Brain pericyte (primary cell): Measurements from ENCODE around the gene EHBP1.
"Not testable (repeated sequence)": the region's sequence is repeated elsewhere in the genome, so short reads cannot be mapped to it uniquely, and the experiment has no call there.

Source experiments
- DNase-seq: peaks from one replicate; pipeline ENCODE4 v3.0.0-alpha.2; 2012; ENCODE audit warnings: low read depth, low spot score

The EHBP1 gene

DNA sequence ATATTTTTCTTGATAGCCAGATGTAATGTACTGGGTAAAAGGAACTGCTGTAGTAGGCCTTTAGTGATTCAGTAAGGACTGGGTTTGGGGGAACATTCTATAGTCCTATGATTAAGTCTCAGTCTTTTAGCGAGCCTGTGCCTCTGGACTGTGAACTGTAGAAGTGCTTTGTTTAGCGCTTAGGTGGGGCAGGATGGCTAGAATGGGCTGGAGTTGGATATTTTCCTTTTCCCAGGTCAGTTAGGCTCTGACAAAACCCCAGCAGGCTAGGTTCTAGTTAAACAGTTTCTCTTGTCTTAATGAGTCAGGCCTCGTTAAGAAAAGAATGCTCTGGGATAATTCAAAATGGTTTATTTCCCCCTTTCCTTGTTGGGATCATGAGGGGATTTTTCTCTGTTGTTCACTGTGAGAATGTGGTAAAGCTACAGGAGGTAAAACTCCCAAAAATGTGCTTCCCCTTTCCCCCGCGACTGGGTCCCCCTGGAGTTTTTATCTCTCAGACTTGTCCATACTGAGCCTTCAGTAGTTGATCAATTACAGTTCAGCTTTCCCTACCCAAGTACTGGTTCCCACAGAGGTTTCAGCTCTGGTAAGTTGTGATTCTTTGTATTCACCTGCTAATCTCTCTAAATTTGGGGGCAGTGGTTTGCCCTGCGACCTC lies 31.5 kb downstream of the EHBP1 start:
- no peak for DNase-seq

DNA sequence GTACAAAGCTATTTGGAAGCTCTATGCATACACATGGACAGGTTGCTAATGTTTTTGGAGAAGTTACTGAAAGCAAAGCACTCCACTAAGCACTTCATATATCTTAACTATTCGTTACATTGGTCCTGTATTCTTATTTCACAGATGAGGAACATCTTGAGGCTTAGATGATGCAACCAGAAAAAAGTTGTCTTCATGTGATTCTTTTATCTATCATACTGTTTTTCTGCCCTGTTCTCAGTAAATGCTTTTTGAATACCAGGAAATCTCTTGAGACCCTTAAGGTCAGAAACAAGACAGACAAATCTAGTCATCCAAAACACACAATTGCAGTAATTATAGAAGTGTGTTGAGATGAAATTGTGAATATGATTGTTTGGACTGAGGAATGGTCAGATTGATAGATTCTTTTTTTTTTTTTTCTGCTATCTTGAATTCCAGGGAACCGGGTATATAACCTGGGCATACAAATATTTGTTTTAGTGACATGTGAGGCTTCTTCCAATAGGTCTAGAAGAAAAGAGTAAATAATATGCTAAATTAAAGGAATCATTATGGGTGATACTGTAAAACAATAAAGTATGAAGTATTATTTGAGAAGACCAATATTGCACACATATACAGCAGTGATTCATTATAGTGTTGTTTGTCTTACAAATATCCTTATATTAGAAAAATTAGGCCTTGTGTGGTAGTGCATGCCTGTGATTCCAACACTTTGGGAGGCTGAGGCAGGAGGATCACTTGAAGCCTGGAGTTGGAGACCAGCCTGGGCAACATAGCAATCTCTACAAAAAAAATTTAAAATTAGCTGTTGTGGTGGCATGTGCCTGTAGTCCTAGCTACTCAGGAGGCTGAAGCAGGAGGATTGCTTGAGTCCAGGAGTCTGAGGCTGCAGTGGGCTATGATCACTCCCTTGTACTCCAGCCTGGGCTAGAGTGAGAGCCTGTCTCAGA lies 33.7 kb downstream of the EHBP1 start:
- DNase-seq = no peak

DNA sequence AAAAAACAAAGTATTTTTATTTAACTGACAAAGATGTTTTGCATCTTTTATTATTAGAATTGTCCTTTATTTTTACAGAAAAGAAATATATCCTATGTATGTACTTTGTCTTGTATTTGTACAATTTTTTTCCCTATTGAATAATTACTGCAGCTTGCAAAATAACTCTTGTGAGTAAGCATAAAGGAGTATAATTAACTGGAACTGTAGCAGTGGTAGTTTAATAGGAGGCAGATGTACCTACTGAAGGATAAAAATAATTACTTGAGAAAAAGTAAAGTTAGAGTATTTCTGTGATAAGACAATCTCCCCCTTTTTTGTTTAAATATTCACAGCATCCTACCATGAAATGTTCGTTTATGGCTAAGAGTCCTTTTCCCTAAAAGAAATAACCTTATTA lies 34.7 kb downstream of the EHBP1 start:
- no peak for DNase-seq

DNA sequence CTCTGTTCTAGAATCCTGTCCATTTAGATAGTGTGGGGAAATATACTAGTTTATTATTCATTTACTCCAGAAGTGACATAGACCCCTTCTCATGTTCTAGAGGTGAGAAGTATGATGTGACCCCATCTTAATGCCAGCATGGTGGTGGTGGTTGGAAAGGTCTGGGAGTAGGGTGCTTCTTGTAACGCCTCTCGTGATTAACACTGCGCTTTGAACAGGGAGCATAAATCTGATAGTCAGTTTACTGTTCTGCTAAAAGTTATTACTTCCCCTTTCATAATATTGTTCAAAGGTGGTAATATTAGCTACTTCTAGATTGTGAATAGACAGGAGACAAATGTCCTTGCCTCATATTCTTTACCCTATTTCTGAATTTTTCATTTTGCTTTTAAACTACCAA lies 35.6 kb downstream of the EHBP1 start:
- DNase-seq = no peak

DNA sequence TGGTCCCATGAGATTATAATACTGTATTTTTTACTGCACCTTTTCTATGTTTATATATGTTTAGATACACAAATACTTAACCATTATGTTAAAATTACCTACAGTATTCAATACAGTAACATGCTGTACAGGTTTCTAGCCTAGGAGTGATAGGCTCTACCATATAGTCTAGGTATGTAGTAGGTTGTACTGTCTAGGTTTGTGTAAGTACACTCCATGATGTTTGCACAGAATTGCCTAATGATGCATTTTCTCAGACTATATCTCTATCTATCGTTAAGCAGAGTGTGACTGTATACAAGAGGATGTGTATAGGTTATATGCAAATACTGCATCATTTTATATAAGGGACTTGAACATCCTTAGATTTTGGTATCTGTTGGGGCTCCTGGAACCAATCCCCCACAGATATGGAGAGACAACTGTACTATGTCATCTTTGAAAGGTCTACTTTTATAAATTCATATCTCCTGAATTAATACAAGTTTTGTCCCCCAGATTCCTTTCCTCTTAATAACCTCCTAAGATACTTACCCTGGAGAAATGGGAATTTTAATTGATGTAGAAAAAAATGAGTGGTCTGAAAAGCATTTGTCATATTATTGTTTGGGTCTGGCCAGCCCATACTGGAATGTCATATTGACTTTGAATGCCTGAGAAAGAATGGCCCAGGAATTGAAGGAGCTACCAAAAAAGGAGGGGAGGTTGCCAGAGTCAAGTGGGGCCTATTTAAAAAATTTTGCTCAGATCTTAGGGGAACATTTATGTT lies 36.6 kb downstream of the EHBP1 start:
- DNase-seq = no peak

DNA sequence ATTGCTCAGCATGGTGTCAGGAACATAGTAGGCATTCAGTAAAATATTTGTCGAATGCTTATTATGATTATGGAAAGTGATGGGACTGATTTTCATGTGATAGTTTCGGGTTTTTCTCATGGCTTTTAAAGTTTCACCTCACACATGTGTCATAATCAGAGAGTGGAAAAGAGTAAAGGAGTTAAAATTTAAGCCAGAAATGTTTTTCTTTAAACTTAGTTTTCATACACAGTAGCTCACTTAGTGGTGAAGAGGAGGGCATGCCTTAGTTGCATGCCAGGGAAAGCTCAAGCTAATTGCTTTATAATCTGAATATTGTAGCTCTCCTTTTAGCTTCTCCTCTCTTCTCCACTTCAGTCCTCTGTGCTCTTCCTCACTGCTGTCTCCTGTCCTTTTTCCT lies 38.0 kb downstream of the EHBP1 start:
- DNase-seq = no peak

DNA sequence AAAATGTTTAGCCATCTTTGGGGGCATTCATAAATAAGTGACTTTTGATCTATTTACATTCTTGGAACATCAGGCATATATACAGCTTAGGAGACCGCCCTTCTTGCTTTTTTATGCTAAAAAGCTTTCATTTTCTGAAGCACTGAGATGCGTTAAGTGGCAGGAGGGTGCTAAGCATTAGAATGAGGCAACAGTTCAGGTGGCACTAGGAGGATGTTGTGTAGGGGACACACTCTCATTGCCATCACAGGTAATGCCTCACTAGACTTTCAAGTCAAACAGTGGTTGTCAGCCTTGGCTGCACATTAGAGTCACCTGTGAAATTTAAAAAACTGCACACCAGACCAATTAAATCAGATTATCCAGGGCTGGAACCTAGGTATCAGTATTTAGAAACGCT lies 39.1 kb downstream of the EHBP1 start:
- no peak for DNase-seq

DNA sequence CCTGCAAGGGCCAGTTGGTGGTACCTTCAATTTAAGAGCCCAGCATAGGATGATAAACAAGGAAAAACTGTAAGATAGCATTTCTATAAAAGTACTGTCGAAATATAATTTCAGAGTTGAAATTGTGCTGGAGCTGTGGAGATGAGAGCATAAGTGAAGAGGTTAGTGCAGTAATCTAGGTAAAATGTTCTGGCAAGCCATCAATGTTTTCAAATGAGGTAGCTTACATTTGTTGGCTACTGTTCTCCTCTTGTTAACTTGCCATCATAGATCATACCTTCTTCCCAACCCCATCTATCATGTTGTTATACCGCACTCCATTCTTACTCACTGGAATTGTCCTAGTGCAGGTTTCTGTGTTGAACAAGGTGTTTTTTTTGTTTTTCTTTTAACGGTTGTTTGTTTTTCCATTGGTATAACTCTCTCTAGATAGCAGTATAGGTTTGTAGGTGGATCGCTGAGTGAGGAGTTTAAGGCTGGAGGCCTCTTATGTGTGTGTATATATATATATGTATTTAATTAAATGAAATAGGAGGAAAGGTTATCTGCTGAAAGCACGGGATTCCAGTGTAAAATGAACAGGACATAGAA lies 40.5 kb downstream of the EHBP1 start:
- DNase-seq = no peak

DNA sequence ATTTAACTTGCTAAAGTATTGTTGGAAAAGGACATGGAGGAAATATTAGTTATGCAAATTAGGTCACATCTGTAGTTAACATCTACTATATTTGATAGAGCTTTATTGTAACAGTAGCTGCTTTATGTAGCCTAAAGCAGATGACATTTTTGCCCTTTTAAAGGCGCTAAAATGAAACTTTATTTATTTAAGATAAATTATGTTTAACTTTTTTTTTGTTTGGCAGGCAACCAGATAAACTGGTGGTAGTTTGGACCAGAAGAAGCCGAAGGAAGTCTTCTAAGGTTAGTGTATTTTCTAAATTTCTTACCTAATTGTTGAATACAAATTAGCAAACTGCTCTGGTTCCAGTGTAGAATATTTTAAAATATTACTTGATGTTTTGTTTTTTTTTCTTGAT lies 41.7 kb downstream of the EHBP1 start:
- no peak for DNase-seq

DNA sequence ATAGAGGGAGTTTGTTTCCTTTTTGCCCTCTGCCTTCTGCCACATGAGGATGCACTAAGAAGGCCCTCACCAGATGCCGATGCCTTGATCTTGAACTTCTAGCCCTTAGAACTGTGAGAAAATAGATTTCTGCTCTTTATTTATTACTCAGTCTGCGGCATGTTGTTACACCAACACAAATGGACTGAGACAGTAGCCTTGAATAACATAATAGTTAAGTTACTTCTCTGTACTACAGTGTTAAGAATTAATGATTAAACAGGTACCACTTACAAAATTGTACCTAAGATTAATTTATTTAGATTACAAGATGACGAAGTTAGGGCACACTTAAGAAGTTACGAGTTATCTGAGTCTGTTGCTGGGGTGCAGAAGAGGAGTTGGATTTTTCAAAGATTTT lies 42.4 kb downstream of the EHBP1 start:
- no peak for DNase-seq

DNA sequence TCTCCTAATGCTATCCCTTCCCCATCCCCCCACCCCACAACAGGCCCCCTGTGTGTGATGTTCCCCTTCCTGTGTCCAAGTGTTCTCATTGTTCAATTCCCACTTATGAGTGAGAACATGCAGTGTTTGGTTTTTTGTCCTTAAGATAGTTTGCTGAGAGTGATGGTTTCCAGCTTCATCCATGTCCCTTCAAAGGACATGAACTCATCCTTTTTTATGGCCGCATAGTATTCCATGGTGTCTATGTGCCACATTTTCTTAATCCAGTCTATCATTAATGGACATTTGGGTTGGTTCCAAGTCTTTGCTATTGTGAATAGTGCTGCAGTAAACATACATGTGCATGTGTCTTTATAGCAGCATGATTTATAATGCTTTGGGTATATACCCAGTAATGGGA lies 43.6 kb downstream of the EHBP1 start:
- DNase-seq = not testable (repeated sequence)

DNA sequence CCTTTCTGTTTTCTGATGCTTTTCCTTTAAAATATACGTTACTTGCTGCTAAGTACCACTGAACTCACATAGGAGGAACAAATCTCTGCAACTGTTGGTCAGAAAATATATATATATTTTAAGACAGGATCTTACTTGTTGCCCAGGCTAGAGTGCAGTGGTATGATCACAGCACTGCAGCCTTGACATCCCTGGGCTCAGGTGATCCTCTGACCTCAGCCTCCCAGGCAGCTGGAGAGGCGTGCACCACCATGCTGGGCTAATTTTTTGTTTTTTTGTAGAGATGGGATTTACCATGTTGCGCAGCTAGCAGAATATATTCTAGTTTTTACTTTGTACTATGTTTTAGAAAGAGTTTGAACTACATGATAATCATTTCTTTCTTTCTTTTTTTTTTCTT lies 51.5 kb downstream of the EHBP1 start:
- DNase-seq = no peak

DNA sequence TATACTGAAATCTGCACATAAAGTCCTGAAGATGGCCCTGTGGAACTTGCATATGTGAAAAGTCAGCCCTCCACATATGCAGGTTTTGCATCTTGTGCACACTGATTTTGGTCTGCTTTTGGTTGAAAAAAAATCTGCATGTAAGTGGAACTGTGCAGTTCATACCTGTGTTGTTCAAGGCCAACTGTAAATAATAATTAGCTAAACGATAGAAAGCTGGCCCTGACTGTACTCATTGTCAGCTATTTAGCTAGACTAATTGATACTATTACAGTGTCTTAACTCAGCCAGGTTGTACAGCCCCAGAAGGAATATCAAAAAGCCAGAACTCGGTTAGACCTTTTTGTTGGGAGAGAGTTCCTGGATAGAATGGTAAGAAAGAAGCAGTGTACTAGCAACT lies 54.5 kb downstream of the EHBP1 start:
- no peak for DNase-seq

DNA sequence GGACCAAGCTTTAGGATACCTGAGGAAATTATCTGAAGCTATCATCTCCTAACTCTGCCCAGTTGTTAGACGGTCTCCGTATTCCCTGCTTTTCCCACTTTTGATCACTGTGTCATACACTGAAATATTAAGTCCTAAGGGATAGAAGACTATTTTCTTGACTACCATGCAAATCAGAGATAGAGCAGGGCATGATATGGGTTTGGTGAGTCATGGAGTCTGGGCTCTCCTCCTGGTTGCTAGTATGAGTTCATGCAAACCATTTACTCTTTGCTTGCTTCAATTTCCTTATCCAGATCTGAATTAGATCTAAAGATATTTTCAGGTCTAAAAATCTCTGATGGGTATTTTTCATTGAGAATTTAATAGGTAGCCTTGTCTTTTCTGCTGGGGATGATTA lies 55.0 kb downstream of the EHBP1 start:
- no peak for DNase-seq

DNA sequence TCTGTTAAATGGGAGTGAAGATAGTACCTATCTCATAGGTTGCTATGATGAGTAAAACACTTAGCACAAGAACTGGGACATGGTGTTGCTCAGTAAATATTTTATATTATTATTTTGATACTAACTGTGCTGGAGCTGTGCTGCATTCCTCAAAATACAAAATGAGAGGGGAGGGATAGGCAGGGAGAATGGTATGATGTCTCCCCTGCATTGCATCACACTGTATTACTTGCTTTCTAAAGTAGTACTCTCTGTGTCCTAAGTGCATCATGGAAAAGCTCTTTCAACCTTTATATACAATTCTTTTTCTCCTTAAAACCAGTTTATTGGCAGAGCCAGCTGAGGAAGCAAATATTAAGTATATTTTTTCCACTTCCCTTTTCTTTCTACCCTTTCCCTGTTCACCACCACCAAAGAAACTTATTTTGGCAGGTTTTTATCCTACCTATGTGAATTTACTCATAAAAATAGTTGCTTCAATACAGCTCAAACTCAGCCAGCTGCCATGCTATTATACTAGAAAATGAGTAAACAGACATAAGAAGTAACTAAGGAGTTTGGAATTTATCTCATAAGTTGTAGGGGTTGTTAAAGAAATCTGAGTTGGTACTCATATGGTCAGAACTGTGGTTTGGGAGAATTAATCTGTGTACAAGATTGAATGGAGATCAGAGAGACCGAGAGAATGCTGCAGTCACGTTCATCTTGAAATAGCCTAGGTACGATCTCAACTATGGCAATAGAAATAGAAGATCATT lies 60.3 kb downstream of the EHBP1 start:
- no peak for DNase-seq

DNA sequence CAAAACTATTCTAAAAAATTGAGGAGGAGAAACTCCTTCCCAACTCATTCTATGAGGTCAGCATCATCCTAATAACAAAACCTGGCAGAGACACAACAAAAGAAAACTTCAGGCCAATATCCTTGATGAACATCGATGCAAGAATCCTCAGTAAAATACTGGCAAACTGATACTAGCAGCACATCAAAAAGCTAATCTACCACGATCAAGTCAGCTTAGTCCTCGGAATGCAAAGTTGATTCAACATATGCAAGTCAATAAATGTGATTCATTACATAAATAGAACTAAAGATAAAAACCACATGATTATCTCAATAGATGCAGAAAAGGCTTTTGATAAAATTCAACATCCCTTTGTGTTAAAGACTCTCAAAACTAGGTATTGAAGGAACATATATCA lies 63.1 kb downstream of the EHBP1 start:
- DNase-seq = no peak

DNA sequence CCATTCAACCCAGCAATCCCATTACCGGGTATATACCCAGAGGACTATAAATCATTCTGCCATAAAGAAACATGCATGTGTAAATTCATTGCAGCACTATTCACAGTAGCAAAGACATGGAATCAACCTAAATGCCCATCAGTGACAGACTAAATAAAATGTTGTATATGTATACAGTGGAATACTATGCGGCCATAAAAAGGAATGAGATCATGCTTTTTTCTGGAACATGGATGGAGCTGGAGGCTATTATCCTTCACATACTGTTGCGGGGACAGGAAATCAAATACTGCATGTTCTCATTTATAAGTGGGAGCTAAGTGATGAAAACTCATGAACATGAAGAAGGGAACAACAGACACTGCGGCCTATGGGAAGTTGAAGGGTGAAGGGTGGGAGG lies 65.1 kb downstream of the EHBP1 start:
- no peak for DNase-seq

DNA sequence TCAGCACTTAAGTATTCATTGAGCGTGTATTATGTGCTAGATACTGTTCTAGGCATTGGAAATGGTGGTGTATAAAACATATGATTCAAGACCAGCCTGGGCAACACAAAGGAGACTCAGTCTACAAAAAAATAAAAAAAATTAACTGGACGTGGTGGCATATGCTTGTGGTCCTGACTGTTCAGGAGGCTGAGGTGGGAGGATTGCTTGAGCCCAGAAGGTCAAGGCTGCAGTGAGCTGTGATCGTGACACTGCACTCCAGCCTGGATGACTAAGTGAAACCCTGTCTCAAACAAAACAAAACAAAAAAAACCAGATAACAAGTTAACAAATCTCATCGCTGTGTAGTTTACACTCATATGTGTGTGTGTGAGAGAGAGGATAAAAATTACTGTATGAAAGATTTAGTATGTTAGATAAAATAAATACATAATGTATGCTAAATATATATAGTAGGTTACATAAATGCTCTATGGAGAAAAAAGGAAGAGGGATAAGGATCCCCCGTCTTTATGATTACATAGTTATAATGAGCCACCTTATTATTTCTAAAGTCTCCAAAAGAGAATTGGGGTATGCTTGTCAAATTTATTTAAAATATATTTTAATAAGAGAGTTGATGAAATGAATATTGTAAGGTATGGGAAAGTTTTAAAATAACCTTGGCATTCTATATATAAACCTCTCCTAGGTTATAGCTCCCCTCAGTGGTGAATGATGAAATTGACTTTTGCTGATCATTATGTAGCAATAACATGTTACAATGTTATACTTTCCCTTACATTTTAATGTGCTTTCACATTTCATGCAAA lies 69.2 kb downstream of the EHBP1 start:
- DNase-seq = no peak

DNA sequence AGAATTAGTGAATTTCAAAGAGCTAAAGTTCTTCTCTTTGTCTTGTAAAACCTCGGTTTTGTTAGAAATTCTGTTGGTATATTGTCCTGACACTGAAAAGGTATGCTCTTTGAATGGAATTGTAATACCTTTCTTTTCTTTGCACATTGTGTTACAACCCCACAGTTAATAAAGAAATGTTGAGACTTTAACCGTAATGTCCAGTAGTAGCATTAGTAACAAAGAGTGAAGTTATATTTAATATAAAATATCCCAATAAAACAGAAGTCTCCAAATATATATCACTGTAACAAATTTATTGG lies 69.8 kb downstream of the EHBP1 start:
- no peak for DNase-seq

DNA sequence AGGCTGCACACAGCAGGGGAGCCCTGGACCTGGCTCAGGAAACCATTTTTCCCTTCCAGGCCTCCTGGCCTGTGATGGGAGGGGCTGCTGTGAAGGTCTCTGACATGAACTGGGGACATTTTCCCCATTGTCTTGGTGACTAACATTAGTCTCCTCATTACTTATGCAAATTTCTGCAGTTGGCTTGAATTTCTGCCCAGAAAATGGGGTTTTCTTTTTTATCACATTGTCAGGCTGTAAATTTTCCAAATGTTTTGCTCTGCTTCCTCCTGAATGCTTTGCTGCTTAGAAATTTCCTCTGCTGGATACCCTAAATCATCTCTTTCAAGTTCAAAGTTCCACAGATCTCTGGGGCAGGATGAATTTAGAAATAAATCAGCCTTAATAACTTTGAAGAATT lies 78.2 kb downstream of the EHBP1 start:
- no peak for DNase-seq

DNA sequence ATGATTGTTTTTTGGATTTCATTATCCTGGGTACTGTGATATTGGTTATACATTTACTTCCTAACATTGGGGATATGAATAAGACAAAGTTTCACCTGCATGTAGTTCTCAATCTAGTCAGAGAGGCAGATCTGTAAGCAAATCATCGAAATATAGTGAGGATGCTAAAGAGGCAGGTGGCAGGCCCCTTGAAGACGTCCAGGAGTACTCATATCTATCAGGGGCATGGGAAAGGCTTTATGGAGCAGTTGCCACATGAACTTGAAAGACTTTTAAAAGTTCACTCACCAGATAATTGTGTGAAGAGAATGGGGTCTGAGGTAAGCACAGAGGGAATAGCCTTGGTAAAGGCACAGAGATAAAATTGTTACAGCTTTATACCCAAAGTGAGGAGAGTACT lies 78.8 kb downstream of the EHBP1 start:
- no peak for DNase-seq
